Kidney epithelial cell (primary cell): ENCODE results near the gene PYROXD2. TPM values are rescaled to one million over a fixed set of nuclear protein-coding genes. Genes with fewer than 3 reads are reported as not detected.

Experiments
- DNase-seq: peaks from one replicate; pipeline ENCODE4 v3.0.0-alpha.2; 2010; ENCODE audit warnings: low read depth
- H3K27me3 ChIP-seq: 2 replicates; pipeline ENCODE4 v1.6.0; 2011; ENCODE audit warnings: low read length; ENCODE audit not compliant: control insufficient read depth, insufficient read depth
- H3K36me3 ChIP-seq: 2 replicates; pipeline ENCODE4 v1.5.1; 2011; ENCODE audit warnings: low read length; ENCODE audit not compliant: control insufficient read depth, insufficient read depth
- H3K4me3 ChIP-seq: 2 replicates; pipeline ENCODE4 v1.5.1; 2011; ENCODE audit warnings: low read depth, mild to moderate bottlenecking, control low read depth, low read length
- CTCF ChIP-seq: IDR thresholded peaks from 2 replicates; pipeline ENCODE4 v1.5.1; 2011; ENCODE audit warnings: mild to moderate bottlenecking, moderate library complexity, low read length, control low read depth, inconsistent platforms; ENCODE audit not compliant: insufficient read depth, poor library complexity, severe bottlenecking
- total RNA-seq: library from RNA; depleted of rRNA; stranded (reverse); fragments of >200 nt; gene quantifications from 2 replicates; pipeline ENCODE4 v1.2.3, GENCODE V29; 2015

Gene PYROXD2
- total RNA-seq, 1 donor from 2014 or later = 5.8 TPM

DNA sequence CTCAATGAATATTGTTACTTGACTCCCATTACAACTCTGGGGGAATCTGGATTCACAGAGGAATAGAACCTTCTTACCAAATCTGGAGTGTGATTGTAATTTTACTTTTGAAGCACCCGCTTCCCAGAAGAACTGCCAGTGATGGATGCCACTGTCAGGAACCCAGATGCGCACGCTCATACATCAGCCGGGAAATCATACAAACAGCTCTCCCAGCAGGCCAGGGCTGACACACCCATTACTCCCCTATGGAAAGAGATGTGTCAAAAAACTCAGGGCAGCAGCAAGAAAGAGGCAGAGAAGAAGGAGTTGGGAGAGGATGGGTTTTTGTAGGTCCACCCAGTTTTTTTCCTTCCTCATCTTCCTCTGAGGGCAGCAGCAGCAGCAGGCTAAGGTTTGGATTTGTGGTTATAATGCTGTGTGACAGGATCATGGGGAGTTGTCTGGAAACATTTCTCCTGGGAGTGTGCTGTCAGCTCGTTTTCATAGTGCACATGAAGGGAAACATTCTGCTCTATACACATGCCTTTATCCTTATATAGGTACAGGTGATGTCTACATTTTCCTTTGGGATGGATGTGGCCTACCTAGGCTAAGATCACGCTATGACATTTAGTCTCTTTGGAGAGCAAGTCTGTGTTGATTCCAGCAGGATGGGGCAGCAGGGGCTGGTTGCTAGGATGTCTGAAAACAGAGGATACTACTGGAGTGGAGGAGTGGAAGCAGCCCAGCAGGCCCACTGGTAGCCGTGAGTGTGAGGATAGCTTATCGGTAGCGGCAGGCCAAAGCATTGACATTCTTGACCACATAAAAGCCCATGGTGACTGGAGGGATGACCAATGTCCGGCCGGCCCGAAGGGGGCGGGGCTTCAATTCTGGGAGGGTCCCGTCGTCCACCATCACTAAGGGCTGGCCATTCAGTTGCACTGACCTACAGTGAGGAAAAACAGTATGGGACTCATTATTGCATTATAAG lies 44.1 kb upstream of the PYROXD2 start:
- no peak for DNase-seq
- H3K36me3 ChIP-seq = no peaks in the 10 kb centered on the region
- TF ChIP-seq CTCF = no peak
- no peak overlapping the region for H3K4me3 ChIP-seq
- no peaks in the 10 kb centered on the region for H3K27me3 ChIP-seq

GRCh38 chr10:98457721-98458120 lies 42.7 kb upstream of the PYROXD2 start:
- H3K27me3 ChIP-seq = no peaks in the 10 kb centered on the region
- no peaks in the 10 kb centered on the region for H3K36me3 ChIP-seq
- no peak overlapping the region for H3K4me3 ChIP-seq
- no peak for TF ChIP-seq CTCF
- DNase-seq = no peak

- TF ChIP-seq CTCF = no peak
- Histone ChIP-seq H3K27me3 (no peaks in the 10 kb centered on the region), H3K4me3 (no peak overlapping the region), H3K36me3 (no peaks in the 10 kb centered on the region)
- no peak for DNase-seq
Measured at GRCh38 chr10:98456686-98457482, 41.9 kb upstream of the PYROXD2 start.

DNA sequence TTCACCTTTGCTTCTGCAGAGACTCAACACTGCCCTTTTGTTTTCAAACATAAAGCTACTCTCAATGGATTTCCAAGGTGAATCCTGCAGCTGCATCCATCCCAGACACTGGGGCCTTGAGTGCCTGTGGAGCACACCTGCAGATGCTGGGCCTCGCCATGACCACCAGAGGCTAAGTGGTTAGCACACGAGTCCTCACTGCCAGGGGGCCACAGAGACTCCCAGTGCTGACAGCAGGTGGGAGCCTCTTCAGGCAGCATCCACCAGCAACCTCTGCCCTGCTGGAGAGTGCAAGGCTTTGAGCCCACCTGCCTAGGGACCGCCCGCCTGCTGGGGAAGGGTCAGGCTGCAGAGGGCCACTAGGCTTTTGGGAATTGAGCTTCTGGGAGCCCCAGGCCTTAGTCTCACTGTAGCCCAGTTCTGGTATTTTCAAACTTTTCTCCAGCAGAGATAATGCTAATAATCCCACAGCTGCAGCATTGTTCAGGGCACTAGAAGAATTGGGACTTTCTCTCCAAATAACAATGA lies 41.1 kb upstream of the PYROXD2 start:
- Histone ChIP-seq H3K4me3 (no peak overlapping the region), H3K36me3 (no peaks in the 10 kb centered on the region), H3K27me3 (no peaks in the 10 kb centered on the region)
- no peak for TF ChIP-seq CTCF
- DNase-seq = no peak

- TF ChIP-seq CTCF = no peak
- H3K36me3 ChIP-seq = no peaks in the 10 kb centered on the region
- DNase-seq = no peak
- H3K27me3 ChIP-seq = no peaks in the 10 kb centered on the region
- H3K4me3 ChIP-seq = no peak overlapping the region
Measured at GRCh38 chr10:98453729-98454128, 38.7 kb upstream of the PYROXD2 start.
